Stimulated activated CD4-positive, alpha-beta T cell treated with anti-CD3 and anti-CD28 coated beads, Interleukin-2, amount 100 ng/mL, for 48 hours (primary cell): Measurements from ENCODE around the gene GRIK4.
"Not testable (repeated sequence)": the region's sequence is repeated elsewhere in the genome, so short reads cannot be mapped to it uniquely, and the experiment has no call there.

Experiments
- DNase-seq, 2 donors: peaks; one replicate each; pipeline ENCODE4 v3.0.0-alpha.2; 2020

Gene GRIK4

DNA sequence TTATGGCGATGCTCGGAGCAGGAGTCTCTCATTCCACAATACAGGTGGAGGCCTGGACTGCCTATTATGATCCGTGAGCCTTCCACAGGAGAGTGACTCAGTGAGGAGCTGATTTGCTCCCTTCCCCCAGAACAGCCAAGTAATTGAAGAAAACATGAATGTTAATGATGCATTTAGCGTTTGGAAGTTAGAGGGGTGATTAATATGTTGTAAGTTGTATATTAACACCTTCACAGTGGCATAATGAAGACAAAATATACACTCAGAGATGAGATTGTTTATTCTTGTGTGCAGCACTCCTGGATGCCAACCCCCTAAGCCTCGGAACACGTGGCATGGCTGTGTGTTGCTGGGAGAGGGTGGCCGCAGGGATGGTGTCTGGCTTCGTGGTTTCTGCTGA lies 98.6 kb downstream of the GRIK4 start:
- no peak for DNase-seq

DNA sequence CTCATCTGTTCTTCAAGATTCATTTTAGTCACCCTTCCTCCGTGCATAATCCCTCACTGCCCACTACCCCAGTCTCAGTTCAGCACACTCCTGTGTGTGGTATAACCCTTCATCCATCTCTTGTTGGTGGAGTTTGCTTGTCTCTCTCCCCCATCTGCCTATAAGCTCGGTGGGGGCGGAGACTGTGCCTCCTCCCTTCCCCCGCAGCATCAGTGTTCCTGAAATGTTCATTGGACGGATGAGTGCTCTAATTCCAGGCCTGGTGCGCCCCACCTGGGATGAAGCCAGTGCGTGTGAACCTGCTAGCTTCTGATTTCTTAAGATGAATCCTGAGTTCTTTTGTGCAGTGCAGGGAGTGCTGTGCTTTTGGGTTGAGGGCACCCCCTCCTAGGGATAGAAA lies 100.0 kb downstream of the GRIK4 start:
- no peak for DNase-seq

DNA sequence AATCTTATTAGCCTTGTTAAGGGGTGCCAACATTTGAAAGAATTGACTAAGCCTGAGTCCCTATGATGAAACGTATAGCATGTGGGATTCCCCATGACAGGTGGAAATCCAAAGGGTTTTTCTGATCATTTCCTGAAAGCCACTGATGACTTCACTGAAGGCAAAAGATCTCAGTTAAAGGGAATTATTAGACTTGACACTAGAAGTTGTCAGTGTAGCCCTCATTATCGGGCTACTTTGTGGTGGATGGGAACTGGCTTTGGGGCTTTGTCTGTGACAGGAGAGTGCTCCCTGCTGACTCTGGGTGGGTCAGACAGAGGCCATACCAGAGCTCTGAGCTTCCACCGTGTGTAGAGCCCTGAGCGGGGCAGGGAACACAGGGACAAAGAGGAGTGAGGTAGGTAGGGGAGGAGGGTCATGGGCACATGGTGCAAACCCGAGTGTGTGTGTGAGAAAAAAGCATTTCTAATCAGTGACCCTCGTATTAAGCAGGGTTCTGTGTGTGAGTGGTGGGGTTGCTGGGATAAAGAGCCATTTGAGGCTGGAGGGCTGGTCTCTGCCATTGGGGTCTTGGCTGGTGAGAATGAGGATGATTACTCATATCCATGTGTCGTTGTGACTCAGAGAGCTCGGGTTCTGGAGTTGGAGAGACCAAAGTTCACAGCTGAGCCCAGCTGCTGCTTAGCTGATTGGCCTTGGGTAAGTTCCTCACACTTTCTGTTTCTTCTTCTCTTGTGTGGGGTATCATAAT lies 101.1 kb downstream of the GRIK4 start:
- DNase-seq, result no peak

DNA sequence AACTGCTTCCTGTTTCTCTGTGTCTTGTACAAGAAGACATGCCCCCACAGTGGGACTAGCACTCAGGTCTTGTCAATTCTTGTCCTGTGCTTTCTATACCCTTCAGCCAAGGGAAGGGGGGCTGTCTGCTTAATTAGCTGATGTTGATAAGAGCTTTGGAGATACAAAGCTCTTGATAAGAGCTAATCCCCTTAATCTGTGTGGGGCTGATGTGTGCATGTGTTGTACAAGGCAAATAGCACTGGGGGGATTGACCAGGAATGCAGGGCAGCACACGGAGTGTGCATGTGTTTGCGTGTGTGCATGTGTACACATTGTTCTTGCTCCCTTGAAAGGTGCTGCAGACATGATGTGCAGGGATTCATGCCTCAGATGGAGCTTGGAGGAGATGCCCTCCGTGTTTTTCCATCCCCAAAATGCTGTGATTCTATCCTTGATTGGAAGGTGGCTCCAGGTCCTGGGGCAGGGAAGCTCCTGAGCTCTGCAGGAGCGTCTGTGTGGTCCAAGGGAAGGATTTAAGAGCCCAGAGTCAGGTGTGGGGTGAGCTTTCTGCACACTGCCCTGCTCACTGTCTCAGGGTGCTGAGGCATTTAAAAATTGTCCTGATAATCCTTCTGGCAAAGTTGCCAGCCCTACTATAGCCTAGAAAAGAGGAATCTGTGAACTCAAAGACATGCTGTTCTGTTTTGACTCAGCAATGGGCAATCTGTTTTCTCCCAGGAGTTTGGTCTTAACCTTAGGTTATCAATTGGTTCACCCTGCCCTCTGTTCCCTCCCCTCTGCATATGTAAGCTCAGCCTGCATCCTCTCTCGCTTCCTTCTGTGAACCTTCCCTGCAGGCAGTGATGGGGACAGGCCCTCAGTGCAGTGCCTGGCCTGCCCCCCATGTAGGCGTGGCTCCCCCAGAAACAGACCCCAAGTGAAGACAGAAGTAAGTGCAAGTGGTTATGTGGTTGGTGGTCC lies 102.0 kb downstream of the GRIK4 start:
- no peak for DNase-seq

- no peak for DNase-seq
Observed at GRCh38 chr11:120615391-120615790, 103.8 kb downstream of the GRIK4 start.

DNA sequence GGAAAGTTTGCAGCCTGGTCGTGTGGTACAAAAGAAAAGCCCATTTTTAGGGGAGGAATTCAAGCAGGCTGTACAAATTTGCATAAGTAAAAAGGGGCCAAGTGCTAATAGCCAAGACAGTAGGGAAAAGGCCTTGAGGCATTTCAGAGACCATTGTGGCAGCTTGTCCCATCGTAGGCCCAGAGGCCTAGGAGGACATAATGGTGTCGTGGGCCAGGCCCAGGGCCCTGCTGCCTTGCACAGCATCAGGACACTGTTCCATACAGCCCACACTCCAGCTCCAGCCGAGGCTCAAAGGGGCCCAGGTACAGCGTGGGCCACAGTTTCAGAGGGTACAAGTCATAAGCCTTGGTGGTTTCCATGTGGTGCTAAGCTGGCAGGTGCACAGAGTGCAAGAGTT lies 106.9 kb downstream of the GRIK4 start:
- no peak for DNase-seq

DNA sequence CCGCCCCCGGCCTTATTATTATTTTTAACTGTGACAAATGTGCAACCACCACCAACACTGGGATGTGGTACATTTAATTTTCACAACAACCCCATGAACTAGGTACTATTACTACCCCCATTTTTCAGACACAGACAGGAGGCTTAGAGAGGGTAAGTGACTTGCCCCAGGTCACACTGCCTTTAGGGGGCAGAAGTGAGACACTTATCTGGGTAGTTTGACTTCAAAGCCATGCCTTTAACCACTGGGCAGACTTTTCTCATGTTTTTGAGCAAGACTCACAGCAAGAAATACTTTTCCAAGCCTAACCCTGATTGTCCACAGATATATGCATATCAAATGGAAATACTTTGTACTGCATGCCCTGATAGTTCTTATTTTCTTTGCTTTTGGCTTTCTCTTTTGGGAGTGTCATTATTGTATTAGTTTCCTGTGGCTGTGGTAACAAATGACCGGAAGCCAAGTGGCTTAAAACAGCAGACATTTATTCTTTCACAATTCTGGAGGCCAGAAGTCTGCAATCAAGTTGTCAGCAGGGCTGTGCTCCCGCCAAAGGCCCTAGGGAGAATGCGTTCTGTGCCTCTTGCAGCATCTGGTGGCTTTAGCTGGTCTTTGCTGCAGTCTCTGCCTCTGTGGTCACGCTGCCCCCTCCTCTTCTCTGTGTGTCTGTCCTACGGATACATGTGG lies 110.8 kb downstream of the GRIK4 start:
- no peak for DNase-seq

- DNase-seq, result not testable (repeated sequence)
Observed at GRCh38 chr11:120624992-120625391, 113.4 kb downstream of the GRIK4 start.

GRCh38 chr11:120625565-120625964 lies 114.0 kb downstream of the GRIK4 start:
- no peak for DNase-seq

DNA sequence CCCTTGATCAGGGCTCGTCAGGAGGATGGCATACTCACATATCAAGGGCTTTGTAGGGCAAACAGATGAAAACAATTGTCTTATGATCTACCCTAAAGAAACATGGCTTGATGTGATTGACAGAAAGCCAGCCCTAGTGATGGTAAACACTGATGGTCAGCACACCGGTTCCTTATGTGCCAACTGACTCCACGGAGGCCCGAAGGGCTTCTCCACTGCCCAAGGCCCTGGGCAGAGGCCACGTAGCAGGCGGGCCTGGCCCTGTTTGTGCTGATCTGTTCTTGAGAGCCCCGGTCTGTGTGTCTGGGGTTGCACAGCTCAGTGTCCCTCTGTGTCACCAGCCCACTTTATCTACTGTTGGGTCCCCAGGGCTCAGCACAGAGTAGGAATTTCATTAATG lies 115.2 kb downstream of the GRIK4 start:
- no peak for DNase-seq

DNA sequence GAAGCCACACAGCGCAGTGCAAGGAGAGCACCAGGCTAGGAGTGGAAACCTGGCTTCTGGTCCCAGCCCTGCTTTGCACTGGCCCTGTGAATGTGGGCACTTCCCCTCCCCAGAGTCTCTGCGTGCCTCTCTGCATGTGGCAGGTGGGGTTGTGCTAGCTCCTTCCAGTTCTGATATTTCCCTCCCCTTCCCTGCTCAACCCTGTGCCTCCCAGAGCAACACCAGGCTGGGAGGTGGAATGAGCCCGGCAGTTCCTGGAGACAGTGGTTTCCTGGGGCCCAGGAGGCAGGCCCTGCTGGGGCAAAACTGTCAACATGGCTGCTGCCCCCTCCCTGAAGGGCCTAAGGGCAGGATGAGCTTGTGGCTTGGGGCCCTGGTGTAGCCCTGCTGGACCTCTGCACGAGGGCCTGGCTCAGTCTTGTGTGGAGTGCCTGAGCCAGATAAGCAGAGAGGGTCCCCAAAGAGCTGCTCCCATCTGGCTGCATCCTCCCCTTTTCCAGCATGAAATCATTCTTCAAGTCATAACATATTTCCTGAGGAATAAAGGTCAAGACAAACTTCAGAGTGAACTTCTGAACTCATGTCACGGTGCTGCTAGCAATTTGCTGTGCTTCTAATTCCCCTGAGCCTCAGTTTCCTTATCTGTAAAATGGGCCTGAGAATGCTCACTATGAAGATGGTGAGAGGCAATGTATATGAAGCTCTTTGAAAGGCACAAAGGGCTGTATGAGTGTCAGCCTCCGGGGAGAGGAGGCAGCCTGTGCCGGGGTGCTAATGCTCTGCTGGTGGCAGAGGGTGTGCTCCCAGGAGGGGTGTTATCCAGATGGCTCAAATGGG lies 116.0 kb downstream of the GRIK4 start:
- no peak for DNase-seq

DNA sequence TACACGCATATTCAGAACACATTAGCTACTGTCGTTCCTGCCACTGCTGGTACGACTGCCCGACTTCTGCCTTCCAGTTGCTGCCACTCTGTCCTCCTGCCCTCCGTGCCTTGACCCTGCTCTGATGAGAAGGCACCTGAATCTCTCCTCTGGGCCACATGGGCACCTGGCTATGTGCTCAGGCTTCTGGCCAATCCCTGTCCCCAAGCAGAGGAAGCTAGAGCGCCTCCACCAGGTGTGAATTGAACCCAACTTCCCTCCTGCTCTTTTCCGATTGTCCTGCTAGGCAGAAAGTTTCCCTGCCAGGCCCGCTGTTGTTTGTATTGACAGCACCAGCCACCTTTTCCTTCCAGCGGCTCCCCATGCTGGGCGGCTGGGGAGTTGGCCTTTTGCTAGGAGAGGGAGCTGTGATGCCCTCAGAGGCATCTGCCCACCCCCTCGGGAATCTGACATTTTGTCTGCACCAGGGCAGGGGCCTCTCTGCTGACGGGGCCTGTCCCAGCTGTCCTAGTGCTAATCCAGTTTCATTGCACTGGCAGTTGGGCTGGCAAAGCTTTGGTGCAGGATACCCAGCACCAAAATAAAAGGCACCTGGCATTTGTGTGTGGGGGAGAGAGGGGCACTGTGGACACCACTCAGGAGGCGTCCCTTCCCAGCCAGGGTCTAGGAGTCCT lies 118.0 kb downstream of the GRIK4 start:
- DNase-seq, result no peak

DNA sequence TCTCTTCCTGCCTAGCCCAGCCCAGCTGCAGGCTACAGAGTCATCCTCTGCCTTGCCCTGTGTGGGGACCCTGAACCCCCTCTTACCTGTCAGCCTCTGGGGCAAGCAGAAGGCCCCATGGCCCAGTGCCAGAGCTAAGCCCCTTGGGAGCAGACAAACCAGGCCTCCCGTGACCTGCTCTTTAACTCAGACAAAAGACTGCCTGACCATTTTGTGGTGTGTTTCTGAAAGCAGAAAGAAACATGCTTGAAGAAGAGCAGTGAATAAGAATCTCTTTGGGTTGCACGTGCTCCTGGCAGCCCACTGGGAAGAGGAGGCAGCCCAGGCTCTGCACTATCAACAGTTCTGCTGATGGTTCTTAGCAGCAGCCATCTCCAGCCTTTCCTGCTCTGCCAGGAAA lies 118.6 kb downstream of the GRIK4 start:
- DNase-seq, result no peak

GRCh38 chr11:120632579-120632978 lies 121.0 kb downstream of the GRIK4 start:
- DNase-seq, result no peak

DNA sequence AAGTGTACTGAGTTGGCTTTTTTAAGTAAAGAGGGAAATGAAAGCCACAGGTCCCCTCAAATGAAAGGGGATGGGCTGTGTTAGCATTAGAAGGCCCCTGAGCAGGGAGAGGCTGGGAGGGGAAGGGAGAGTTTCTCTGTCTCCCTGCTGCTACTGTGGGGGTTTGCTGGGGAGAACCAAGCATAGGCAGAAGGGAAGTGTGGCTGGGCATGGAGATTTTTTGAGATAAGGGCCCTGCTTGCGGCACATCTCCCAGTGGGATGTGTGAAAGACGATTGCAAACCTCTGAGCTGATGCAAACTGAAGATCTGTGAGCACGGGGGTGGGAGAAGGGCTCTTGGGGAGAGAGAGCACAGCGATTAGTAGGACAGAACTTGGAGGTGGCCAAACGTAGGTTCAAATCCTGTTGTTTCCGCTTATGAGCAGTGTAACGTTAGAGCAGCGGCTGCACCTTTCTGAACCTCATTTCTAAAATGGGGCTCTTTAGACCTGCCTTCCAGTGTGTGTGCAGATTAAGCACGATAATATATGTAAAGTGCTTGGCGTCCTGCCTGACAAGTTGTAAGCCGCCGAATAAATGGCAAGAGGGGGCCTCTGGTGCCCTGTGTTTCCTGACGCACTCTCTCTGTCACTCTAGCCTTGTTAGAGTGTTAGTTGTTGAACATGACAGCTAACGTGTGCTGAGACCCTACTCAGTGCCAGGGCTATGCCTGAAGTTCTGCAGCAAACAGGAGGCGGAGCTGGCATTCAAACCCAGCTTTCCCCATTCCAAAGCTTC lies 122.3 kb downstream of the GRIK4 start:
- no peak for DNase-seq

DNA sequence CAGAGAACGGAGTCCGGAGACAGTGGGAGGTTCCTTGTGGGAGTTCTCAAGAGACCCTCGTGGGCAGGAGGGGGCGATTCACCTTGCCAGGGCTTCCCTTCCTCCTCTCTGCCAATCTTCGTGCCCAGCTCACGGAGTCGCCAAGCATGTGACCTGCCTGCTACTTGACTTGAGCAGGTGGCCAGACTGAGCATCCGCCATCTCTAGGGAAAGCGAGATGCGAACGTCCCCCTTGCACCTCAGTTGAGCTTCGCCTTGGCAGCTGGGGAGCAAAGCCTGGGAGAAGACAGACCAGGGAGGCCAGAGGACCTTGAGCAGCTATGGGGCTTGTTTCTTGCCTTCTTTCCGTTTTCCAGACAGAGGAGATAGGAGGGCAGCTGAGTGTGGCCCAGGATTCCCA lies 123.2 kb downstream of the GRIK4 start:
- DNase-seq, result no peak

DNA sequence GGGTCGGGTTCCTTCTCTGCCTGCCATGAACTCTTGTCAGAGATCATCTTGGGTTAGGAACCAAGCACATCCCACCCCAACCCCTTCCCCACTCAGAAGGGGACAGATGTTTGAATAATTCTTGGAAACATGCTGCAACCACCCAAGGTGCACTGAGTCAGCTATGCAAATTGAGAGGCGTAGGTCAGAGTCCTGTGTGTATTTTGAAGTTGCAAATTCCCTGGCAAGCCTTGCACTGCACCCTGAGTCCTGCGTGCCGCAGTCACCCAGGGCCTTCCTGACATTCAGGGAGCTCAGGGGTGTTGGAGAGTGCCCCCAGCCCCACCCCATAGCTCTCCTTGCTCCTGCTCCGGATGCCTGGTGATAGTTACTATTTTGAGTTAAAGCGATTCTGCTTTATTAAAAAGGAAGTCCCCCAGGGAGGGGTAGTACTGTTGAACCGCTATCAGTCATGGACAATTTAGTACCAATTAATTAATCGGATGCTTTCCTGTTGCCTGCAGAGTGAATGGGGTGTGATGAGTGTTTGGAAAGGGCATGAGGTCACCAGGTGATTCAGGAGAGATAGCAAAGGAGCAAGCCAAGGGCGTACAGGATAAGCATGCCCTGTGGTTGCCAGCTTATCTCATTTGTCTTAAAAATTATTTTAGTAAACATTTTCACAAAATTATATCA lies 123.7 kb downstream of the GRIK4 start:
- no peak for DNase-seq

DNA sequence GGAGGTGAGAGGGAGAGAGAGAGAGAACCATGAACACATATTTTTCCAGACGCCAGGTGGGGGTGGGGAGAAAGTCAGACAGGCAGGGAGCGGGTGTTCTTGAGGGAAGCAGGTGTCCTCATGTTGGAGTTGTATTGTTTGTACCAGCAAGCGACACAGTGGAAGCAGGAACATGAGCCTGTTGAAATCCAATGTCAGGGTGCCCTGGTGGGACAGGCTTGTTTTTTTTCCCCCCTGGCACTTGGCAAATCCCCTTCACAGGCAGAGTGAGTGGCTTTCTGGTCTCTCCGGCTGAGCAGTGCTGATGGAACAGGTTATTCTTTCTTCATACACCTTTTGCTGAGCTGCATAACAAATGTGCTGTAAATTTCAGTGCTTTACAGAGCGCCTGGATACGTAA lies 125.6 kb downstream of the GRIK4 start:
- no peak for DNase-seq

DNA sequence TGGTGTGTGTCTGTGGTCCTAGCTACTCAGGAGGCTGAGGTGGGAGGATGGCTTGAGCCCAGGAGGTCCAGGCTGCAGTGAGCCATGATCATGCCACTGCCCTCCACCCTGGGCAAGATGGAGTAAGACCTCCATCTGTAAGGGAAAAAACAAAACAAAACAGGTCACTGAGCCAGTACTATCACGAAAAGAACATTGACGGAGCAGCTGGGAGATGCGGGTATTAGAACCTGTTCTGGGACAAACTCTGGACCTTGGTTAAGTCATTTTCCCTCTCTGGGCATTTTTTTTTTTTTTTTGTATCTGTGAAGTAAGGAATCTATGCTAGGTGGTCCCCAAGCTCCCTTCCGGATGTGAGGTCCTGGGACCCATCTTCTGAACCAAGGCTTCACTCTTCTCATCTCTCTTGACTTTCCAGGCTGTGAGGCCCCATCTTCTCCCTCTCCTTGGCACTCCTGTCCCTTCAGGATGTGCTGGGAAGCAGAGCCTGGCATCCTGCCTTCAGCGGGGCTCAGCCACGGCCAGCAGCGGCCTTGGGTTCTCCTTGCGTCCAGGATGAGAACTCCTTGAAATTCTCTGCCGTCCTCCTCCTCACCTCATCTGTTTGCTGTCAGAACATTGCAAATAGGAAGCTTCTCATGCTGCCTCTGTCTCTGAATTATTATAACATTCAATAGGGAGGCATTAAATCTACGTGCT lies 130.8 kb downstream of the GRIK4 start:
- no peak for DNase-seq

GRCh38 chr11:120643284-120643683 lies 131.7 kb downstream of the GRIK4 start:
- no peak for DNase-seq
